ENCODE data around the gene DNAJC25.

The DNAJC25 gene

DNA sequence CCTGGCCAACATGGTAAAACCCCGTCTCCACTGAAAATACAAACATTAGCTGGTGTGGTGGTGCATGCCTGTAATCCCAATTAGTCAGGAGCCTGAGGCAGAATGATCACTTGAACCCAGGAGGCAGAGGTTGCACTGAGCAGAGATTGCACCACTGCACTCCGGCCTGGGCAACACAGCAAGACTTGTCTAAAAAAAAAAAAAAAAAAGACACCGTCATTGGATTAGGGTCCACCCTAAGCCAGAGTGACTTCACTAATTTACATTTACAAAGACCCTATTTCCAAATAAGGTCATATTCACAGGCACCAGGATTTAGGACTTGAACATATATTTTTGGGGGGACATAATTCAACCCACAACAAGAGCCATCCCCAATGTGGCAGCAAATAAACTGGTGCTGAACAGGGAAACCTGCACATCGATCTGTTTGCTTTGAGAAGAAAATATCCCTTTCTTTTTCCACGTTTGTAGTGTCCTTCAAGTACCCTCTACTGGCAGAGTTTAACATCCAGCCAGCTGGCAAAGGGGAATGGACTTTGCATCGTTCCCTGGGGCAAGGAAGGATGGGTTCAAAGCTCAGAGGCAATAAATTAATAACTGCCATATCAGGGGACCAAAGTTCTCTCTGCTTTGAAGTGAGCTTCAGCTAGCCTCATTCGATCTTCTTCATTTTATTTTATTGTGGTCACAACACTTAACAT is 3.7 kb upstream of the DNAJC25 start:
- DNase-seq (ENCODE audit: low read depth in 2 of 2), result no peak

DNA sequence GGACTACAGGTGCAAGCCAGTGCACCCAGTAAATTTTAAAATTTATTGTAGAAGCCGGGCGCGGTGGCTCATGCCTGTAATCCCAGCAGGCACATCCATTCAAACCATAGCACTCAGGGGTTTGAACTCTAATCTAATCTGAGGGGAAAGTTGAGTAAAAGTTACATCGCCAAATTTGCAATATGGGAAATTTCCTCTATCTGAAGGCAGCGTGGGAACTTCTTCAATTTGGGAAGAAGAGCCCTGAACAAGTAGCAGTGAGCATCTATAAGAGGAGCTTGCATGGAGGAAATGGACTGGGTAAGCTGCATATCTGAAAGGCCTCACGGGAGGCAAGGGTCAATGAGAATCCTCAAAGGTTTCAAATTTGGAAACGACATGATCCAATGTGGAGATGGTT is 2.7 kb upstream of the DNAJC25 start:
- DNase-seq (ENCODE audit: low read depth in 2 of 2), result no peak

DNA sequence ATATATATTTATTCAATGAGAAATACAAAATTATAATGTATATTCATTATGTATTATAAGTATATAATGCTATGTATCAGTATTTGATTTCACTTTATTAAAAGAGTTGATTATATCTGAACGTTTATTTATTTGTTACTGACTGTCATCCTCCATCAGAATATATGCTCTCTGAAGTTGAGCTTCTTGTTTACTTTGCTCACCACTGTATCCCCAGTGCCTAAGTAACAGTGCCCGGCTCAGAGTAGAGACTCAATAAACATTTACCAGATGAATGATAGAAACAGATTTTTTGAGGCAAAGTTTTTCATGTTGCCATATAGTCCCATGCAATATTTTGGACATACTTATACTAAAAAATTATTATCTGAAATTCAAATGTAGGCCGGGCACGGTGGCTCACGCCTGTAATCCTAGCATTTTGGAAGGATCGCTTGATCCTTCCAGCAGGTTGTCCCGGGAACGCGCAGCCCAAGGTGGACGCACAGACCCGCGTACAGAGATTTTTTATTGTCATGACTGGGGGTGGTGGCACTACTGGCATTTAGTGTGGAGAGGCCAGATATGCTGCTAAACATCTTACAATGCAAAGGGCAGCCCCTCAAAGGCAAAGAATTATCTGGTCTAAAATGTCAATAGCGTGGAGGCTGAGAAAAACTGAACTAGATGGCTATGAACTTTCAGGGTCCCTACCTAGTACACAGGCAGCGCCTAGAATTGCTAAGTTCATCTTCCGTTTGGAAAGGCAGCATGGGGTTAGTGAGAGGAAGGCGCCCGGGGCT is 761 bp upstream of the DNAJC25 start:
- DNase-seq (ENCODE audit: low read depth in 2 of 2), result no peak

DNA sequence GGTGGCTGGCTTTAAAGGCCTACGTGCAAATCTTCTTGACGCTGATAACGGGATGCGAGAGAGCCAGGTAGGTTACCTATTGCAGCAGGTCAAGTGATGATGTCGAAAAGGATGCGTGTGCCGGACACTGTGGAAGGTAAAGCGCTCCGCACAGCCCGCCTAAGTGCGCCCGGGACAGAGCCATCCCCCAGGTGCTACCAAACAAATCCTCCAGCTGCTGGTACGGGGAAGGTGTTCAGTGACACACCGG is 245 bp upstream of the DNAJC25 start:
- no peak for DNase-seq (ENCODE audit: low read depth in 2 of 2)

DNA sequence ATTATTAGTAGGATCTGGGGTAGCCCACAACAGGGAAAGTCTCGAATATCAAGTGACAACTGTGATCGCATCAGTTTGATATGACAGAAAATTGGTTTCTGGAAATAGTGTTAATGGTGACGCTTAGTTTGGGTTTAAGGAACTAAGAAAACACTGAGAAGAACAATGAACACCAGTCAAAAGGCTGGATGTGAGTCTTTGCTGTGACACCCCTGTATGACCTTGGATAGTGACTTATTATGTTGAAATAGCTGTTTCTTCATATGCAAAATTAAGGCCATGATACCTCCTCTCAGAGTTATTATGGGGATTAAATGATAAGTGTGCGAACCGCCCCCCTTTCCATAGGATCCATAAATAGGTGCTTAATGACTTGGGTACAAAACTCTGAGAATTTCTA is 926 bp downstream of the DNAJC25 start:
- DNase-seq (ENCODE audit: low read depth in 2 of 2), result no peak

DNA sequence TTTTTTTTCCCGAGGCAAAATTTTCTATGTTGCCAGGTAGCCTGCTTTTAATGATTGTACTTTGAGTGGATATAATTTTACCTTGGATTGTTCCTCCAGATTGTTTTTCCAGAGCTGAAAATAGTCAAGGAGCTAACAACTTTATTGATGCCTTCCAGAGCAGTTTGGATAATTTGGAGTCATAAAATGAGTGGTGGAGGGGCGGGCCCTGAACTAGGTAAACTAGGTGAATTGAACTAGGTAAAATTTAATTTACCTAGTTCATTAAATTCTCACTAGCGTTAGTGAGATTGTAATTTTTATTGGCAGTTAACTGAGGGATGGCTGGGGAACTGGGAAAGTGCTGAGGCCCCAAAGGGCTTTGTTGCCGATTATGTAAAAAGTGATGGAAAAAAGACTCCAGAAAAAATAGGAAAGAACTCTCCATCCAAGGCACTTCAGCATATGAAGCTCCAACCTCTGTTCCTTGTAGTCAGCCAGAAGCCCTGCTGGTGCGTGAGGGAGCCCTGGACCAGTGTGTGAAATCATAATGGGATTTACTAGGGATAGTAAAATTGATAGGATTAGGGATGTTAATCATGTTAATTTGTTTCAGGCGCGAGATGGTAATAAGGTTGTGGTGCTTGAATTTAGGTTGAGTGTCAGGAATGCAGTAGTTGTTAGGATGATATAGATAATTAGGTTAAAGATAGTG is 1.7 kb downstream of the DNAJC25 start:
- DNase-seq (ENCODE audit: low read depth in 2 of 2), result no peak

DNA sequence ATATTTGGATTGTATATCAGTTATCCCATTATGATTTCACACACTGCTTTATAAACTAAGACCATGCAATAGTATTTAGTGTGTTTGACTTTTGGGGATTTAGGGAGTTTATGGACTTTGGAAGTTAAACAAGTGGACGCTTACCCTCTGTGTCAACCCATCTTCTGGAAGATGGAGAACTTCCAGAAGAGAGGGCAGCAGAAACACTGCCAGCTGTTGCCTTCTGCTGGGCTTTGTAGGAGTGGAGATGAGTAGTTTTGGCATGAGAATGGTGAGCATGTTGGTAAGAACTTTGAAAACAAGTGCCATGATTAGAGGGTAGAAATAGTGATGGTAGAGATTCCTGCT is 2.2 kb downstream of the DNAJC25 start:
- DNase-seq (ENCODE audit: low read depth in 2 of 2), result no peak

DNA sequence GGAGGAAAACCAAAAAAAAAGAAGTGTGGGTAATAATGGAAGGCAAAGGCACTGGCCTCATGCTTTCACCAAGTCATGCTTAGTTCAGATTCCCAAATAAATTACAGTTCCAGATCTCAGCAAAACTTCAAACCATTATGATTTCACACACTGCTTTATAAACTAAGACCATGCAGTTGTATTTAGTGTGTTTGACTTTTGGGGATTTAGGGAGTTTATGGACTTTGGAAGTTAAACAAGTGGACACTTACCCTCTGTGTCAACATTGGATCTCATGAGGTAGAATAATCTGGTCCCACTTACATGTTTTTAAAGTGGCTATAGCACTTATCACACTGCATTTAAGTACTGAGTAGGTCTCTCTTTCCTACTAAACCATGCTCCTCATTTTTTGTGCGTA is 3.7 kb downstream of the DNAJC25 start:
- no peak for DNase-seq (ENCODE audit: low read depth in 2 of 2)

DNA sequence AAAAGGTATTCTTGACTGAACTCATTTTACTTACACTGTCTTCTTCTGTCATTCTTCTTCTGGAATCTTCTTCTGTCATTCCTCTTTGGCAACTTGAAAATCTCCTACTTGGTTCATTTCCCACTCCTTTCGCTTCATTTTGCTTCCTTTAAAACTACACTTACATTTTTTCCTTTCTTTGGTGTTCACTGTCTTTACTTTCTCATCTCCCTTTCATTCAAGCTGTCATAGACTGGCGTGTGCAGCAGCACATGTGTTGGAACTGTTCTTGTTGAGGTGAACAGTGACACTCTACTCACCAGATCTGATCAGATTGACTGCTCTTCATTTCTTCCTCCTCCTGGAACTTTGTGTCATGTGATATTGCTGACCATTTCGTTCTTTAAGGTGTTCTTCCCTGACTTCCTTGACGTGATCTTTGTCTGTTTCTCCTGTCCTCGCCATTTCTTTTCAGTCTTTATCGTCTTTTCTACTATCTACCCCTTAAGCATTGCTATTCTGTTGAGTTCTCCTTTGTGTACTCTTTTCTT is 6.4 kb downstream of the DNAJC25 start:
- no peak for DNase-seq (ENCODE audit: low read depth in 2 of 2)

DNA sequence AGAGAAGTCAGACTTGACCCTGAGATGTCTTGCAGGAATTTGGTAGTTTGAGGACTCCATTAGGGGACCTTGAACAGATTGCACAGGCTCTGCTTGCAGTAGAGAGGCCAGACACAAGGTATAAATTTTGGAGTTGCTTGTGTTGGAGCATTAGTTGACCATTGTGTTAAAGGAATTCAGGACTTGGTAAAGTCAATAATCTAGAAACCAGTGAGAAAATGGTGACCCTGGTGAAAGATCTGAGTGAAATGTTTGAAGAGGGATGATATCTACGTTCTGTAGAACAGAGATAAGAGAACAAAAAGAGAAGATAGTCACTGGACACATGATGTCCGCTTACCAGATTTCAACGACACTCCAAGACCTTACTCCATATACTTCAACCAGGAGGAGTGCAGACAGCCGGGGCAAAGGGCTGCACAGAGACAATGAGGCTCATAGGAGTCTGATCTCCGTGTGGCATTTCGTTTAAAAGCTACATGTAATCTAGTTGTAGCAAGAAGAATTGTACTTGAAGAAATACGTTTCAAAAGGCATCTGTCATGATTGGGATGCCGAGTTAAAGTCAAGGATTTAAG is 13.2 kb downstream of the DNAJC25 start:
- no peak for DNase-seq (ENCODE audit: low read depth in 2 of 2)

DNA sequence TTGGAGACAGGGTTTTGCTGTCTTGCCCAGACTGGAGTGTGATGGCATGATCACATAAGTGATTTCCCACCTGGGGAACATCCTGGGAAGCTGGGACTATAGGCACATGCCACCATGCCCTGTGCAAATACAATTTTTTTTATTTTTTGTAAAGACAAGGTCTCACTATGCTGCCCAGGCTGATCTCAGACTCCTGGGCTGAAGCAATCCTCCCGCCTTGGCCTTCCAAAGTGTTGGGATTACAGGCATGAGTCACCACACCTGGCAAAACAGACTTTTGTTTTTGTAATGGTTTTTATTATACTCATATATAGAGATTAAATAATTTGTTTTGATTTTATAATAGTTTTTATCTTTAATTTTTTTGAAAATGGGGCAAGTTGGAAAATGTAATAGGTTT is 14.7 kb downstream of the DNAJC25 start:
- DNase-seq (ENCODE audit: low read depth in 2 of 2), result no peak

DNA sequence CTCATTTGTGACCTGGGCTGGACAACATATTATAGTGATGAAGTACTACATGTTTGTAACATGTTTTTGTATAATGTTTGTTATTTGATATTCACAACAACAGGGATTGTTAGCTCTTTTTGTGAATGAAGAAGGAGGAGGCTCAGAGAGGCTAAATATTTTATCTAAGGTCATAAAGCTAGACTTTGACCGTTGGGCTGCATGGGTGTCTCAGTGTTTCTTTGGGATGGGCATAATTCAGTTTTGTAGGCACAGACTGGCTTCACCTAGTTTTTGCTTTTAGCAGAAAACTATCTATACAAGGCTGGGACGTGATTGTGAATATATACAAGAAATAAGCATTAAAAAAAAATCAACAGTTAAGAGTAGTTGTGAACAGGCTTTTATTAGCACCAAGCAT is 15.3 kb downstream of the DNAJC25 start:
- no peak for DNase-seq (ENCODE audit: low read depth in 2 of 2)

DNA sequence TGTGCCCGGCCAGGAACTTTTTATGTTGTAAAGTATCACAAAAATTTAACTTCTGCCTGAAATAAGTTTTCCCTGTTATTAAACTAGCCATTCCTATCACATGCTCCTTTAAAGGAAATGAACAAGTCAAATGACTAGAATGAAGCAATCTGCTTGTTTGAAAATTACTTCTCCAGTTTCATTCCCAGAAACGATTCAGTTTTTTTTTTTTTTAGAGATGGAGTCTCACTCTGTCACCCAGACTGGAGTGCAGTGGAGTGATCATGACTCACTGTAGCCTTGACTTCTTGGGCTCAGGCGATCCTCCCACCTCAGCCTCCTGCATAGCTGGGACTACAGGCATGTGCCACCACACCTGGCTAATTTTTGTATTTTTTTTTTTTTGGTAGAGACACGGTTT is 16.9 kb downstream of the DNAJC25 start:
- DNase-seq (ENCODE audit: low read depth in 2 of 2), result no peak

DNA sequence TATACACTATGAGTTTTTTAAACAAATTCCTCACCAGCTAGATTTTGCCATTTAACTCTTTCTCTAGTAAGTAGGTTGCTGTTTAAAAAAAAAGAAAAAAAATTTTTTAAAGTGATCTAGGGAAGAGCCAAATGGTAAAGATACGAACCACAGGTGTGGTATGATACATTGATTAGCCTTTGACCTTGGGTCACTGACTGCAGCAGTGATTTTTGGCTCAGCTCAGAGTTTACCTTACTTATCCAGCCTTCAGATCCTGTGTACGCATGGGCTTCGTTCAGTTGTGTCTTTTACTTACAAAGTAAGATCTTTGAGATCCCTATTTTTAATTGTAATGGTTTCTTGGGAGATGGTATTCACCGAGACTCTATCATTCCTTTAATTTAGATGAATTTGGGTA is 17.9 kb downstream of the DNAJC25 start:
- no peak for DNase-seq (ENCODE audit: low read depth in 2 of 2)

DNA sequence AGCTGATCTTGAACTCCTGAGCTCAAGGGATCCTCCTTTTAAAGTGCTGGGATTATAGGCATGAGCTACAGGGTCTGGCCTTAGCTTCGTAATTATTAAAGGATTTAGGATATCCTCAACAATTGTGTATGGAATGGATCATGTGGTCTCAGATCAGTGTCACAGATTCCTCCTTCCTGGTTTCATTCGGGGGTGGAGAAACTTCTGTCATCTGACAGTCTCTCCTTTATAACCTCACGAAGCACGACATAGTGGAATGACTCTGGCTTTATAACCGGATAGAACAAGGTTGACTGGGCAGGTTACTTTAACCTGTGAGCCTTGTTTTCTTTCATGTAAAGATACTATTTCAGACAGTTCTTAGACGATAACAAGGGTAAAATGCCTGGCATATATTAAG is 25.9 kb downstream of the DNAJC25 start:
- DNase-seq (ENCODE audit: low read depth in 2 of 2), result no peak

DNA sequence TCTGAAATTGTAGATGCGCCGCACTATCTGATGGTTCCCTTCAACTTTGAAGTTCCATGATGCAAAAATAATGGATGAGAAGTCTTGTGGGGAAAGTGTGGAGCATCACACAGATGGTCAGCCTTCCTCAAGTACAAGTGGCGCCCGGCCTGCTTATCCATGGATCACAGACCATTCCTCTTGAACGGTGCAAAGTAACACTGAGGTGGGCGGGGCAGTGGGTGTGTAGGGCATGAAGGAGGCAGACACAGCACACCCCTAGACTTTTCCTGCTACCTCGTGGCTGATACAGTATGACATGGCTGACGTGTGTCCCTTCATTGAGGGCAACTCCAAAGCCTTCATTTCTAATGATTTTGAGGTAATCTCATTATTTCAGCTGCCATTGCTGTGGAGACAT is 27.8 kb downstream of the DNAJC25 start:
- DNase-seq (ENCODE audit: low read depth in 2 of 2), result no peak

DNA sequence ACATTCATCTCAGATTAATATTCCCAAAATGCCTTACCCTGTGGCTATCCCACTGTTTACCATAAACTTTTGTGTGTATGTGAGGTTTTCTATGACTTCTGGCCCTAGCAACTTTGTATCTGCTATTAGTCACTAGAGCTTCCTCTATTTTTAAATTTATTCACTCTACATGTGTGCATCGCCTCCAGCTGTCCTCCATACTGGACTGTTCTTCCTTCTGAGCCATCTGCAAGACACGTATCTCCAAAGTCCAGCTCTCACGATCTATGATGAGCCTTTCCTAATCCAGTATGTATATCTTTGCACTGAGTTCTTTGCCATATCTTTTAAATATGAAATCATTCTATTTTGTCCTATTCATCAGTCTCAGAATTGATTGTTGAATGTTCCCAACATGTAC is 28.6 kb downstream of the DNAJC25 start:
- no peak for DNase-seq (ENCODE audit: low read depth in 2 of 2)

DNA sequence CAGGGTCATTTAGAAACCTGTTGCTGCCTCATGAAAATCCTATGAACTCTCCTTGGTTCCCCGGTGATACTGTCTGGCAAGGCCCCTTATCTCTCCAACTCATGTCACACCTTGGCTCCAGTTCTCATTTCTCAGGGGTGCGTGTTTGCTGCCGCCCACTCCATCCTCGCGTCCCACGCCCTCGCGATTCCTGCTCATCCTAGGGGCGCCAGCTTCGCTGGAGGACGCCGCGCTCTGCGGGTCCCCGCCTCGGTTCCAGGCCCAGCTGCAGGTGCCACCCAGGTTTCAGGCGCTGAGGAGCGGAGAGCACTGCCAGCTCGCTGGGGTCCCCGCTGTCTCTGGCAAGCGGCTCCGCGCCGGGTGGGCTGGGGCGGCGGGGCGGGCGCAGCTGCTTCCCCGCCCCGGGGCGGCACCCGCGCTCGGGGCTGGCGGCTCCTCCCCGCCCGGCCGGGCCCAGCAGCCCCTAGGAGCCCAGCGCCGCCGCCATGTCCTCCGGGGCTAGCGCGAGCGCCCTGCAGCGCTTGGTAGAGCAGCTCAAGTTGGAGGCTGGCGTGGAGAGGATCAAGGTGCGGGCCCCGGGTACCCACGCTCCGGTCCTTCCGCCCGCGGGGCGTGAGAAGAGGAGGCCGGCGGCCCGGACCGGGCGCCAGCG is 30.1 kb downstream of the DNAJC25 start, which contains the start of gene GNG10:
Gene GNG10, plus strand, starts transcription at position 456 of the 652 bp plus-strand sequence. Its CDS starts 30 bp downstream, at position 486.
- peak; percentile 38 to 48 for DNase-seq (ENCODE audit: low read depth in 2 of 2)

DNA sequence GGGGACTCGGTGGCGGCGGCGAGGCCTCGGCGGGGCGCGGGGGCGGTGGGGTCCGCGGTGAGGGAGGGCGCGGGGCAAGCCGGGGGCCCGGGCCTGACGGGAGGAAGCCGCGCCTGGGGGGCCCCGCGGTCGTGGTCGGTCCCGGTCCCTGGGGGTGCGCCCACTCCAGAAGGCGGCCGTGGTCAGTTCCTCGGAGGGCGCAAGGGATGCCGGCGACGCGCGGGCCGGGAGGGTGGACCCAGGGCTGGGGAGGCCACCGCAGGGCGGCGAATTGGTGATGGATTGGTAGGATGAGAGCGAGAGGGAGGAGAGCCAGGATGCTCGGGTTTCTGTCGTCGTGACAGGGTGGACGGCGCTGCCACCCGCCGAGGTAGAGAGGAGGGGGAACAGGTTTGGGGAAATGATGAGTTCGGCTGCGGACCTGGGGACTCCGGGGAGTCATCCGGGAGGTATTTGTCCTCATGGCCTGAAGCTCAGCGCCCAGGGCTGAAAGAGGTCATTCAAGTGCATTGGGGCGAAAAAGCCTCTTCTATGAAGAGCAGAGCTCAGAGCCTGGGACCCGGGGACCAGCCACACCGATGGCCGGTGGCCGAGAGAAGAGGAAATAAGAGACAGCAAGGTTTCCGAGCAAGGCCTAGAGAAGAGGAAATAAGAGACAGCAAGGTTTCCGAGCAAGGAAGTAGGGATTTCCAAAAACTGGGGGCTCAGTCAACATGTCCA is 30.8 kb downstream of the DNAJC25 start:
- peak in 1 of 2 donors; percentile 5 for DNase-seq (ENCODE audit: low read depth in 2 of 2)

DNA sequence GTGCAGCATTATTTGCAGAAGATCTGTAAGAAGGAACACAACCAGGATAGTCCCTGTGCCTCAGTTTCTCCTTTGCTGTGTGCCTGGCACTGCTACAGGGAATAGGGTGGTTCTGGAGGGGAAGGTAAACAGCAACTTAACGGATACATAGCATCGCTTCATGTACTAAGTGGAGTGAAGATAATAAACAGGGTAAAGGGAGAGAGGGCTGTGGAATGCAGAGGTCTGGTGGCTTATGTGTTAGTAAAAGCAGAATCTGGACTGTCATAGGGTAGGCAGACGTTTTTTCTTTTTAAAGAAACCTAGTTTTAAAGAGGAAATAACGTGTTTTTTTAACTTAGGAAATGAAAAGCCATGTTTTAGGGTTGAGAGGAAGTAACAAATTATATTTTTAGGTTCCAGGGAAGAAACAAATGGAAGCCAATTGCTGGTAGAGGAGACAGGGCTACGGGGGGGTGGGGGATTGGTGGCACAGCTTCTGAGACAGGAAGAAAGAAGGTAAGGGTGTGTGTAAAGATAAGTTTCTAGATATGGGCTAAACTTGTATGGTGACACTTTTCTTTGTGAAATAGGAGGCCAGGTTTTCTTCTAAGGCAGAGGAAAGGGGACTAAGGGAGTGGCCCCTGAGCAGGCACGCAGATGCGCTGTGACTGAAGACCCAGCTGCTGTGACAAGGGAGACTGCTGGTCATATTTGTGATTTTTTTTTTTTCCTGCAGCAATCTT is 31.6 kb downstream of the DNAJC25 start:
- no peak for DNase-seq (ENCODE audit: low read depth in 2 of 2)

Data from activated CD8-positive, alpha-beta memory T cell treated with anti-CD3 and anti-CD28 coated beads for 4 hours (primary cell).